Spleen (tissue), 7 donors: Measurements from ENCODE around the gene CYP19A1.

Experiments
- CTCF ChIP-seq, 11 experiments: fragments of 200-600 bp in 7 of 11; fragments of 450-650 bp in 4 of 11; sonication (generic) in 4 of 11; IDR thresholded peaks in 8 of 11; conservative IDR thresholded peaks in 3 of 11; 1 replicate in 7 of 11; 2 replicates in 4 of 11; pipeline versions ENCODE4 v1.4.0 to v1.8.0; 2016 to 2021; ENCODE audit warnings: antibody characterized with exemption in 11 of 11, inconsistent platforms in 4 of 11, mild to moderate bottlenecking in 1 of 11
- POLR2A ChIP-seq, 3 donors: fragments of 450-650 bp; IDR thresholded peaks; one replicate each; pipeline ENCODE4 v1.5.1; 2017; ENCODE audit warnings: antibody characterized with exemption in 3 of 3, mild to moderate bottlenecking in 1 of 3
- POLR2AphosphoS5 ChIP-seq, 3 donors: sonication (generic); formaldehyde crosslinking; IDR thresholded peaks; one replicate each; pipeline ENCODE4 v1.5.1; 2017; ENCODE audit warnings: antibody characterized with exemption in 3 of 3
- donor health status: DM: no; HTN: no; CAD: no; lungs with moderate emphysema.
- donor health status: DM: no; HTN: no; CAD: no.
- donor health status: DM: no; HTN: no; CAD: no.

DNA sequence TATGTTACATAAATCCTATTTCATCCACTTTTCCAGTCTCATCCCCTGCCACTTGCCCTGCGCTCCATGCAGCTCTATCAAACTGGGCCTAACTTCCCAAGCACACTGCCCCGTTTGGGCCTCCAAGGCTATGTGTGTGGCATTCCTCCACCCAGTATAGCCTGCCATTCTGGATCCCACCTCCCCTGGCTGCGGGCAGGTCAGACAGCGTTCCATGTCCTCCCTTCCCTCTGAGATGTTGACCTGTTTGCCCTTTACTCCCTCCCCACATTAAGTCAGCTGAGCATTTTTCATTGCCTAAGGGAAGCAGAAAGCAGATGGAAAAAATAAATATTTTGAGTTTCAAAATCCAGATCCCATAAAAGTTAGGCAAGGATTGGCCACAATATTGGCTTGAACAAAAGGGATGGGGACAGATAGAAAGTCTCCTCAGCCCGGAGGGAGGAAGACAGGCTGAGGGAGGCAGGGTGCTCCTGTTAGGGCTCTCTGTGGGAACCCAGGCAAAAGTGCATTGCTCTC lies 73.3 kb downstream of the CYP19A1 start:
- TF ChIP-seq POLR2A (IDR thresholded peaks at IDR 0.05) = no peak
- TF ChIP-seq CTCF (IDR thresholded peaks at IDR 0.05 in 8 of 11, conservative IDR thresholded peaks at IDR 0.05 in 3 of 11) = no peak
- TF ChIP-seq POLR2AphosphoS5 (IDR thresholded peaks at IDR 0.05) = no peak
